Fibroblast of lung (primary cell): ENCODE data around the gene CASTOR2. TPM values are rescaled to one million over a fixed set of nuclear protein-coding genes. Genes with fewer than 3 reads are reported as not detected.

Source experiments
- DNase-seq, 2 donors: peaks; one replicate each; pipeline versions ENCODE4 v3.0.0 to v3.0.0-alpha.2; 2010; ENCODE audit warnings: low read depth in 2 of 2
- H2AFZ ChIP-seq: 2 replicates; pipeline ENCODE4 v1.5.1; 2012; ENCODE audit warnings: low read length, control low read depth, inconsistent platforms
- H3K27ac ChIP-seq: 2 replicates; pipeline ENCODE4 v1.5.1; 2011; ENCODE audit warnings: low read length, control low read depth; ENCODE audit not compliant: insufficient read depth
- H3K27me3 ChIP-seq: 2 replicates; pipeline ENCODE4 v1.5.1; 2011; ENCODE audit warnings: mild to moderate bottlenecking, low read length; ENCODE audit not compliant: control insufficient read depth, insufficient read depth
- H3K36me3 ChIP-seq: 2 replicates; pipeline ENCODE4 v1.5.1; 2011; ENCODE audit warnings: low read length; ENCODE audit not compliant: control insufficient read depth, insufficient read depth
- H3K4me1 ChIP-seq: 2 replicates; pipeline ENCODE4 v1.5.1; 2011; ENCODE audit warnings: low read length; ENCODE audit not compliant: control insufficient read depth, insufficient read depth; ENCODE audit errors: extremely low read depth
- H3K4me2 ChIP-seq: 2 replicates; pipeline ENCODE4 v1.5.1; 2011; ENCODE audit warnings: low read length, control low read depth; ENCODE audit not compliant: insufficient read depth; ENCODE audit errors: extremely low read depth
- H3K4me3 ChIP-seq, 4 experiments: fragments of 200-600 bp in 1 of 4; sonication (generic) in 1 of 4; replicated peaks in 1 of 4; 2 replicates each; pipeline ENCODE4 v1.5.1; 2011 to 2016; ENCODE audit warnings: low read length in 4 of 4, low read depth in 3 of 4, mild to moderate bottlenecking in 3 of 4, control low read depth in 2 of 4, inconsistent platforms in 1 of 4, mixed read lengths in 1 of 4; ENCODE audit not compliant: insufficient read depth in 1 of 4; ENCODE audit errors: control extremely low read depth in 1 of 4
- H3K79me2 ChIP-seq: 2 replicates; pipeline ENCODE4 v1.5.1; 2012; ENCODE audit warnings: mild to moderate bottlenecking, low read length, inconsistent platforms; ENCODE audit not compliant: control insufficient read depth, insufficient read depth
- H3K9ac ChIP-seq: 2 replicates; pipeline ENCODE4 v1.5.1; 2011; ENCODE audit warnings: mild to moderate bottlenecking, low read length, control low read depth; ENCODE audit not compliant: insufficient read depth
- H3K9me3 ChIP-seq: 2 replicates; pipeline ENCODE4 v1.5.1; 2012; ENCODE audit warnings: low read depth, low read length; ENCODE audit not compliant: control insufficient read depth, insufficient read depth
- H4K20me1 ChIP-seq: 2 replicates; pipeline ENCODE4 v1.5.1; 2011; ENCODE audit warnings: low read length; ENCODE audit not compliant: control insufficient read depth, insufficient read depth; ENCODE audit errors: extremely low read depth
- CTCF ChIP-seq, 2 donors: IDR thresholded peaks in 1 of 2; conservative IDR thresholded peaks in 1 of 2; 1 replicate in 1 of 2; 2 replicates in 1 of 2; pipeline ENCODE4 v1.5.1; 2011 to 2012; ENCODE audit warnings: low read length in 2 of 2, control low read depth in 1 of 2, inconsistent platforms in 1 of 2, low read depth in 1 of 2, mild to moderate bottlenecking in 1 of 2
- EZH2 ChIP-seq: IDR thresholded peaks from 2 replicates; pipeline ENCODE4 v1.5.1; 2012; ENCODE audit warnings: low read length, control low read depth, mild to moderate bottlenecking; ENCODE audit errors: missing control alignments
- polyA plus RNA-seq, 2 donors: library from polyadenylated mRNA; depleted of rRNA in 1 of 2; stranded (reverse) in 1 of 2; unstranded in 1 of 2; fragments of >200 nt; gene quantifications; 2 replicates each; pipeline ENCODE4 v1.2.1, GENCODE V29; 2011 to 2012; ENCODE audit warnings: missing spikeins in 1 of 2
- total RNA-seq: library from RNA; depleted of rRNA; stranded (reverse); fragments of >200 nt; gene quantifications from 2 replicates; pipeline ENCODE4 v1.2.1, GENCODE V29; 2014

The CASTOR2 gene
- total and polyA plus RNA-seq, 2 donors (not counting 1 experiment from before 2014, with no cell fraction given), result 9.0 to 10.9 TPM

- H3K4me3 ChIP-seq, result no peak overlapping the region
- no peak overlapping the region for H3K27ac ChIP-seq
- H3K9me3 ChIP-seq, result no peaks in the 10 kb centered on the region
- no peaks in the 10 kb centered on the region for H3K36me3 ChIP-seq
- no peaks in the 10 kb centered on the region for H3K27me3 ChIP-seq
- TF ChIP-seq EZH2 (no peak), CTCF (conservative IDR thresholded peaks at IDR 0.05 in 1 of 2, IDR thresholded peaks at IDR 0.05 in 1 of 2; ENCODE audit: low read depth in 1 of 2, low read length in 2 of 2) (no peak)
- H4K20me1 ChIP-seq, result no peaks in the 10 kb centered on the region
- H2AFZ ChIP-seq, result no peak overlapping the region
- H3K79me2 ChIP-seq, result no peaks in the 10 kb centered on the region
- H3K4me1 ChIP-seq, result no peaks in the 10 kb centered on the region
- H3K9ac ChIP-seq, result no peak overlapping the region
- DNase-seq, result no peak
- no peak overlapping the region for H3K4me2 ChIP-seq
These were observed 45.5 kb downstream of the CASTOR2 start for GRCh38 chr7:75010036-75010435.

- DNase-seq, result no peak
- no peaks in the 10 kb centered on the region for H3K36me3 ChIP-seq
- no peak overlapping the region for H2AFZ ChIP-seq
- no peak overlapping the region for H3K4me3 ChIP-seq
- no peaks in the 10 kb centered on the region for H3K4me1 ChIP-seq
- H3K27ac ChIP-seq, result no peak overlapping the region
- no peaks in the 10 kb centered on the region for H4K20me1 ChIP-seq
- H3K4me2 ChIP-seq, result no peak overlapping the region
- H3K9ac ChIP-seq, result no peak overlapping the region
- H3K9me3 ChIP-seq, result no peaks in the 10 kb centered on the region
- no peaks in the 10 kb centered on the region for H3K27me3 ChIP-seq
- H3K79me2 ChIP-seq, result no peaks in the 10 kb centered on the region
- TF ChIP-seq EZH2 (no peak), CTCF (conservative IDR thresholded peaks at IDR 0.05 in 1 of 2, IDR thresholded peaks at IDR 0.05 in 1 of 2; ENCODE audit: low read depth in 1 of 2, low read length in 2 of 2) (no peak)
These were observed 53.3 kb downstream of the CASTOR2 start for GRCh38 chr7:75017832-75018231.

- no peak overlapping the region for H3K4me2 ChIP-seq
These were observed 54.3 kb downstream of the CASTOR2 start for GRCh38 chr7:75018570-75019364.

More at GRCh38 chr7:75018570-75019364, 54.3 kb downstream of the CASTOR2 start:
- Histone ChIP-seq H3K9ac (no peak overlapping the region), H3K36me3 (no peaks in the 10 kb centered on the region), H2AFZ (no peak overlapping the region), H3K4me3 (no peak overlapping the region), H3K79me2 (no peaks in the 10 kb centered on the region), H3K4me1 (no peaks in the 10 kb centered on the region), H4K20me1 (no peaks in the 10 kb centered on the region), H3K27me3 (no peaks in the 10 kb centered on the region), H3K9me3 (no peaks in the 10 kb centered on the region), H3K27ac (no peak overlapping the region)
- TF ChIP-seq CTCF (conservative IDR thresholded peaks at IDR 0.05 in 1 of 2, IDR thresholded peaks at IDR 0.05 in 1 of 2; ENCODE audit: low read depth in 1 of 2, low read length in 2 of 2) (no peak), EZH2 (no peak)
- DNase-seq, result no peak
